HCT116 (cell line): ENCODE results near the gene NR6A1. TPM values are rescaled to one million over a fixed set of nuclear protein-coding genes. Genes with fewer than 3 reads are reported as not detected.

Experiments
- ATAC-seq: fragments of 200-7000 bp; cut with Tn5 transposase; 2 replicates; pipeline ENCODE4 v1.9.1; 2020; ENCODE audit warnings: mild to moderate bottlenecking, moderate library complexity
- BruUV-seq: library from RNA; stranded (reverse); fragments of 400-500 nt; replicated peaks from 2 replicates; lab custom pipeline; 2021; lab: Mats Ljungman, UMichigan
- CTCF ChIA-PET: fragments of 300-600 bp; sonication (Branson Sonifier 250); formaldehyde crosslinking; loops from one replicate; lab custom pipeline; 2021; ENCODE audit warnings: antibody characterized with exemption; lab: Charles Lee
- POLR2A ChIA-PET: fragments of 300-600, 350-600 bp; sonication (Branson Sonifier 250); formaldehyde crosslinking; loops from one replicate; lab custom pipeline; 2021; ENCODE audit warnings: antibody characterized with exemption; lab: Charles Lee
- RAD21 ChIA-PET, 2 experiments: fragments of 300-600 bp; sonication (Branson Sonifier 250); formaldehyde crosslinking; loops; one replicate each; lab custom pipeline; 2023; ENCODE audit warnings: low total read pairs in 2 of 2; ENCODE audit not compliant: uncharacterized antibody in 2 of 2, unreplicated experiment in 2 of 2, low non-redundant PET in 1 of 2; lab: Charles Lee
- DNase-seq: peaks from one replicate; pipeline ENCODE4 v3.0.0-alpha.2; 2010; ENCODE audit warnings: low read depth, low spot score
- H2AFZ ChIP-seq: fragments of 200-600 bp; shearing (Covaris generic), sonication (generic); 2 replicates; pipeline ENCODE4 v1.6.1; 2017; ENCODE audit warnings: low read depth, mixed run types, mixed read lengths, antibody characterized with exemption, low read length; ENCODE audit not compliant: poor library complexity, severe bottlenecking
- H3K27ac ChIP-seq: 2 replicates; pipeline ENCODE4 v1.5.1; 2012; ENCODE audit warnings: low read depth, low read length
- H3K27me3 ChIP-seq: fragments of 200-600 bp; sonication (generic); 2 replicates; pipeline ENCODE4 v1.6.1; 2016; ENCODE audit warnings: mixed run types, low read length, mixed read lengths; ENCODE audit not compliant: insufficient read depth
- H3K36me3 ChIP-seq, 2 experiments: fragments of 200-500 bp in 1 of 2; fragments of 200-600 bp in 1 of 2; sonication (Bioruptor generic) in 1 of 2; sonication (generic) in 1 of 2; 2 replicates each; pipeline versions ENCODE4 v1.5.1 to v1.6.1; 2014 to 2016; ENCODE audit warnings: low read length in 2 of 2, inconsistent platforms in 1 of 2, mixed read lengths in 1 of 2, mixed run types in 1 of 2; ENCODE audit not compliant: insufficient read depth in 2 of 2, control insufficient read depth in 1 of 2
- H3K4me1 ChIP-seq, 2 experiments: fragments of 200-600 bp in 1 of 2; sonication (generic) in 1 of 2; 2 replicates each; pipeline versions ENCODE4 v1.5.1 to v1.6.1; 2012 to 2017; ENCODE audit warnings: low read length in 2 of 2, inconsistent platforms in 1 of 2, mild to moderate bottlenecking in 1 of 2, mixed read lengths in 1 of 2, mixed run types in 1 of 2, moderate library complexity in 1 of 2; ENCODE audit not compliant: insufficient read depth in 2 of 2, control insufficient read depth in 1 of 2
- H3K4me2 ChIP-seq: fragments of 200-600 bp; sonication (generic); 2 replicates; pipeline ENCODE4 v1.6.1; 2017; ENCODE audit warnings: mixed run types, low read length, mixed read lengths
- H3K4me3 ChIP-seq, 2 experiments: fragments of 200-600 bp in 1 of 2; sonication (generic) in 1 of 2; replicated peaks in 1 of 2; 2 replicates each; pipeline ENCODE4 v1.5.1; 2011 to 2016; ENCODE audit warnings: low read length in 2 of 2, control low read depth in 1 of 2, low read depth in 1 of 2, mild to moderate bottlenecking in 1 of 2, mixed read lengths in 1 of 2, mixed run types in 1 of 2
- H3K79me2 ChIP-seq: fragments of 200-600 bp; sonication (generic); 2 replicates; pipeline ENCODE4 v1.6.1; 2017; ENCODE audit warnings: mild to moderate bottlenecking, mixed run types, low read length, moderate library complexity, mixed read lengths; ENCODE audit not compliant: insufficient read depth
- H3K9ac ChIP-seq: fragments of 200-600 bp; sonication (generic); 2 replicates; pipeline ENCODE4 v1.6.1; 2016; ENCODE audit warnings: low read length, mixed read lengths
- H3K9me2 ChIP-seq: fragments of 200-600 bp; sonication (generic), shearing (Covaris generic); 2 replicates; pipeline ENCODE4 v1.6.1; 2017; ENCODE audit warnings: mixed run types, mild to moderate bottlenecking, moderate library complexity; ENCODE audit not compliant: insufficient read depth
- H3K9me3 ChIP-seq, 2 experiments: fragments of 200-500 bp in 1 of 2; fragments of 200-600 bp in 1 of 2; sonication (Bioruptor generic) in 1 of 2; sonication (generic) in 1 of 2; 2 replicates each; pipeline ENCODE4 v1.6.1; 2014 to 2017; ENCODE audit warnings: low read length in 2 of 2, mixed read lengths in 2 of 2, inconsistent platforms in 1 of 2, low read depth in 1 of 2, mild to moderate bottlenecking in 1 of 2, mixed run types in 1 of 2, moderate library complexity in 1 of 2; ENCODE audit not compliant: control insufficient read depth in 1 of 2, insufficient read depth in 1 of 2
- H4K20me1 ChIP-seq: fragments of 200-600 bp; sonication (generic), shearing (Covaris generic); 2 replicates; pipeline ENCODE4 v1.6.1; 2017; ENCODE audit warnings: mixed run types, mild to moderate bottlenecking, moderate library complexity; ENCODE audit not compliant: insufficient read depth
- ATF3 ChIP-seq: IDR thresholded peaks from 2 replicates; pipeline ENCODE4 v1.6.1; 2012
- CBX3 ChIP-seq: IDR thresholded peaks from 2 replicates; pipeline ENCODE4 v1.6.1; 2012; ENCODE audit warnings: low read depth
- CEBPB ChIP-seq: IDR thresholded peaks from 2 replicates; pipeline ENCODE4 v1.6.1; 2012; ENCODE audit warnings: low read depth
- CTCF ChIP-seq, 3 experiments: fragments of 200-600 bp in 1 of 3; sonication (generic) in 1 of 3; IDR thresholded peaks in 2 of 3; conservative IDR thresholded peaks in 1 of 3; 2 replicates each; pipeline ENCODE4 v1.5.1; 2012 to 2017; ENCODE audit warnings: low read depth in 2 of 3, low read length in 2 of 3, antibody characterized with exemption in 1 of 3, borderline replicate concordance in 1 of 3, control low read depth in 1 of 3, mild to moderate bottlenecking in 1 of 3, mixed read lengths in 1 of 3, mixed run types in 1 of 3, moderate library complexity in 1 of 3; ENCODE audit not compliant: insufficient read depth in 1 of 3
- EGR1 ChIP-seq: IDR thresholded peaks from 2 replicates; pipeline ENCODE4 v1.6.1; 2012; ENCODE audit warnings: low read depth
- ELF1 ChIP-seq: IDR thresholded peaks from 2 replicates; pipeline ENCODE4 v1.6.1; 2012; ENCODE audit warnings: low read depth, borderline replicate concordance
- FOSL1 ChIP-seq: IDR thresholded peaks from 2 replicates; pipeline ENCODE4 v1.6.1; 2012; ENCODE audit warnings: low read depth
- JUND ChIP-seq: IDR thresholded peaks from 2 replicates; pipeline ENCODE4 v1.6.1; 2012
- POLR2A ChIP-seq: IDR thresholded peaks from 2 replicates; pipeline ENCODE4 v1.7.0; 2011; ENCODE audit warnings: borderline replicate concordance; ENCODE audit not compliant: insufficient read depth, insufficient read length; ENCODE audit errors: extremely low read depth
- RAD21 ChIP-seq: IDR thresholded peaks from 2 replicates; pipeline ENCODE4 v1.6.1; 2012; ENCODE audit warnings: low read depth, mild to moderate bottlenecking
- REST ChIP-seq: IDR thresholded peaks from 2 replicates; pipeline ENCODE4 v1.6.1; 2012; ENCODE audit warnings: low read depth
- SRF ChIP-seq: IDR thresholded peaks from 2 replicates; pipeline ENCODE4 v1.6.1; 2012; ENCODE audit warnings: low read depth
- TCF7L2 ChIP-seq: IDR thresholded peaks from 2 replicates; pipeline ENCODE4 v1.7.0; 2011; ENCODE audit warnings: borderline replicate concordance, inconsistent platforms; ENCODE audit not compliant: insufficient read depth, insufficient read length; ENCODE audit errors: extremely low read depth
- YY1 ChIP-seq: IDR thresholded peaks from 2 replicates; pipeline ENCODE4 v1.6.1; 2011; ENCODE audit warnings: low read length, low read depth, moderate library complexity, mild to moderate bottlenecking; ENCODE audit not compliant: insufficient replicate concordance; ENCODE audit errors: extremely low read depth
- ZBTB33 ChIP-seq: IDR thresholded peaks from 2 replicates; pipeline ENCODE4 v1.6.1; 2011; ENCODE audit warnings: mild to moderate bottlenecking, low read length, moderate library complexity; ENCODE audit not compliant: insufficient replicate concordance; ENCODE audit errors: extremely low read depth
- ZFX ChIP-seq: fragments of 450-650 bp; IDR thresholded peaks from 2 replicates; pipeline ENCODE4 v1.6.1; 2017
- ZNF274 ChIP-seq: fragments of 200-500 bp; sonication (Bioruptor generic); IDR thresholded peaks from 2 replicates; pipeline ENCODE4 v1.6.1; 2014; ENCODE audit warnings: mild to moderate bottlenecking, low read depth, low read length, inconsistent platforms
- intact Hi-C: fragments of 100-400 bp; cut with micrococcal nuclease; formaldehyde crosslinking; loops from 2 replicates; pipeline ENCODE4 v1.10.0; 2022
- total RNA-seq: library from RNA; stranded (reverse); gene quantifications from one replicate; pipeline ENCODE4 v1.2.1, GENCODE V29; 2021; ENCODE audit not compliant: unreplicated experiment

NR6A1 gene
- total RNA-seq, 1 experiment from 2014 or later = 9.9 TPM

- Histone ChIP-seq H2AFZ (no peak overlapping the region), H3K36me3 (no peaks in the 10 kb centered on the region), H3K4me2 (no peak overlapping the region), H3K4me3 (no peak overlapping the region), H3K9ac (no peak overlapping the region), H4K20me1 (no peaks in the 10 kb centered on the region), H3K27ac (no peak overlapping the region), H3K79me2 (no peaks in the 10 kb centered on the region), H3K9me2 (no peaks in the 10 kb centered on the region), H3K27me3 (no peaks in the 10 kb centered on the region), H3K4me1 (peaks cover 0 to 12% of the 10 kb centered on the region in 2 experiments; a peak in 2 of 4 replicates), H3K9me3 (no peaks in the 10 kb centered on the region)
- ATAC-seq = no peak
- POLR2A ChIA-PET = no interaction called here
- no peak for DNase-seq
- RAD21 ChIA-PET = no interaction called here
- intact Hi-C loops = no loop called here
- CTCF ChIA-PET = interaction anchor here (1.2 to 2.8 kb wide), 3 partner anchors 10 to 63 kb away, joined by 3 to 13 read pairs (median 6); partner anchors contain the start of gene WDR38
- no peak for TF ChIP-seq ATF3
- no peak for TF ChIP-seq FOSL1
- TF ChIP-seq ELF1 = no peak
- no peak for TF ChIP-seq CTCF (IDR thresholded peaks at IDR 0.05 in 2 of 3, conservative IDR thresholded peaks at IDR 0.05 in 1 of 3; ENCODE audit: borderline replicate concordance in 1 of 3, insufficient read depth in 1 of 3, low read depth in 2 of 3, low read length in 2 of 3)
- TF ChIP-seq EGR1 = no peak
- no peak for TF ChIP-seq CBX3
- TF ChIP-seq REST = no peak
- no peak for TF ChIP-seq ZNF274
- no peak for TF ChIP-seq POLR2A
- no peak for TF ChIP-seq RAD21
- no peak for TF ChIP-seq YY1
- no peak for TF ChIP-seq ZBTB33
- no peak for TF ChIP-seq TCF7L2
- no peak for TF ChIP-seq SRF
- TF ChIP-seq ZFX = no peak
- TF ChIP-seq CEBPB = no peak
- TF ChIP-seq JUND = no peak
- no TSS peak for BruUV-seq
Measured at GRCh38 chr9:124789531-124789930, 18.4 kb upstream of the NR6A1 start.
